Endometrial microvascular endothelial cells (primary cell): Measurements from ENCODE around the gene CPNE7. TPM values are rescaled to one million over a fixed set of nuclear protein-coding genes. Genes with fewer than 3 reads are reported as not detected.

Source experiments
- in situ Hi-C: cut with HindIII; loops from 2 replicates; pipeline ENCODE4 v1.10.0; 2017; ENCODE audit warnings: low sequenced_read_pairs, low pct_unique_long_range_greater_than_20kb; ENCODE audit errors: inconsistent ontology term
- total RNA-seq: library from RNA; depleted of rRNA; stranded (reverse); fragments of >200 nt; gene quantifications from one replicate; pipeline ENCODE4 v1.2.3, GENCODE V29; 2015; ENCODE audit errors: inconsistent ontology term

The CPNE7 gene
- 22.9 TPM for total RNA-seq

- in situ Hi-C loops = no loop called here
Measured at GRCh38 chr16:89575247-89576152, at the start of gene CPNE7. TSS of gene CPNE7 (plus strand) at chr16:89575758. CDS start at chr16:89575898, 140 bp downstream.

GRCh38 chr16:89529097-89529496 is 46.5 kb upstream of the CPNE7 start:
- in situ Hi-C loops = no loop called here

- in situ Hi-C loops = no loop called here
Measured at GRCh38 chr16:89530401-89531381, 44.9 kb upstream of the CPNE7 start.

- in situ Hi-C loops = no loop called here
Measured at GRCh38 chr16:89531821-89532526, 43.6 kb upstream of the CPNE7 start.

- in situ Hi-C loops = no loop called here
Measured at GRCh38 chr16:89534252-89534756, 41.3 kb upstream of the CPNE7 start.

DNA sequence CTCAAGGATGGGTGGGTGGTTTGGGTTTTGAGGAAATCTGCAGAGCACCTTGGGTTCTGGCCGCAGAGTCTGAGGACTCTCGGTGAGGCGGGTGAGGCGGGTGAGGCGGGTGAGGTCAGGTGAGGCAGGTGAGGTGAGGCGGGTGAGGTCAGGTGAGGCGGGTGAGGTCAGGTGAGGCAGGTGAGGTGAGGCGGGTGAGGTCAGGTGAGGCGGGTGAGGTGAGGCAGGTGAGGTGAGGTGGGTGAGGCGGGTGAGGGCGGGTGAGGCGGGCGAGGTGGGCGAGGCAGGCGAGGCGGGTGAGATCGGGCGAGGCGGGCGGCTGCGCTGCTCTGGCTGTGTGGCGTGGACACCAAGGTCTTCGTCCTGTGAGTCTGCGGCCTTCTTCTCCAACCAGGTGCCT is 39.2 kb upstream of the CPNE7 start:
- in situ Hi-C loops = no loop called here

DNA sequence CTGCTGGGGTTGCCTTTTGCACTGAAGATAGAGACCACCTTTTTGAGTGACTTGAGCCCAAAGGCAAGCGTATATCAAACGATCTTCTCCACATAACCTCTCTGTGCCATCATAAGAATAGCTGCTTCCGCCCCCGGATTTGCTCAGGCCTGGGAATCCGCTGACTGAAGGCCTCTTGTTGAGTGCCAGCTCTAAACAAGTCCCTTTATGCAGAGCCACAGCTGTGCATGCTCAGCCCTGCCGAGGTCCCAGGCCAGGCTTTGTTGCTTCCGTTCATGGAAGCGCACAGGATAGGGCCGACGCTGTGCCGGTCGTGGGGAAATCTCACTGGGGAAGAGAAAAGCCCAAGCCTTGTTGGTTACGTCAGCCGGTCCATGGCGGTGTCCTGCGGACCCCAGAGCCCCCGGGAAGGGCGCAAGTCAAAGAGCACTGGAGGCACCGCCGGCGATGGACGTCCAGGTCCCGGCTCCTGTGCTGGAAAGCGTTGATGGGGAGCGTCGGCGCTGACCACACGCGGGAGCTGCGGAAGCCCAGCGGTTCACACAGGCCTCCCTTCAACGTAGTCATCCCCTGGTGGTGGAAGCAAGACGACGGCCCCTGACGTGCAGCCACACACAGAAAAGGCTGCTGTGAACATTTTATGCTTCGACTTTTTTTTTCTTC is 38.5 kb upstream of the CPNE7 start:
- in situ Hi-C loops = no loop called here

- in situ Hi-C loops = no loop called here
Measured at GRCh38 chr16:89537549-89537925, 38.0 kb upstream of the CPNE7 start.

- in situ Hi-C loops = no loop called here
Measured at GRCh38 chr16:89538286-89538685, 37.3 kb upstream of the CPNE7 start.

- in situ Hi-C loops = no loop called here
Measured at GRCh38 chr16:89540557-89540956, 35.0 kb upstream of the CPNE7 start.

- in situ Hi-C loops = no loop called here
Measured at GRCh38 chr16:89541792-89542191, 33.8 kb upstream of the CPNE7 start.

DNA sequence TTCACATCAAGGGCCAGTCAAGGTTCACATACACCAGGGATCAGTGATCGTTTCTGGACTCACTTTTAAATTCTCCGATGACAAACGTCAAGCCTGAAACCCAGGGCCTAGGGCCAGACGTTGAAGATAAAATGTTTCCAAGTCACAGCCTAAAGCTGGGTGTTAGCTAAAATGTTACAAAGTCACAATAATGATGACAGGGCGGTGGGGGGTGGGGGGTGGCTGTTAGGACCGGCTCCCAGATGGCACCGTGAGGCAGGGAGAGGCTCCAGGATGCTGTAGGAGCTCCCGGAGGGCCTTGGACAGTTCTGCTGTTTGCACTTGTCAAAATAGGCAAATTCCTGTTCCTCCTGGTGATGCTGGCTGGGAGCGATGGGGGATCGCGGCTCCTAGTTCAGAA is 31.4 kb upstream of the CPNE7 start:
- in situ Hi-C loops = no loop called here

DNA sequence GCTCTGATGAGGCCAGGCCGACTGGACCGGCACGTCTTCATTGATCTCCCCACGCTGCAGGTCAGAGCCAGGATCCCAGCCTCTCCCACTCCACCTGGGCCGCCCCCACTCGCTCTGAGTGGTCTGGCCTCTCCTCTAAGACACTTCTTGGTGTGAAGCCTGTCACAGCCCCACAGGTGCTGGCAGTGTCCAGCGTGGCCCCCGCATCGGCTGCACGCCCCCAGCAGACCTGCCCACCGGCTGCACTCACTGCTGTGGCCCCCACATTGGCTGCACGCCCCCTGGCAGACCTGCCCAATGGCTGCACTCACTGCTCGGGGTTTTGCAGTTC is 30.9 kb upstream of the CPNE7 start:
- in situ Hi-C loops = no loop called here

GRCh38 chr16:89545044-89545830 is 30.3 kb upstream of the CPNE7 start:
- in situ Hi-C loops = no loop called here

DNA sequence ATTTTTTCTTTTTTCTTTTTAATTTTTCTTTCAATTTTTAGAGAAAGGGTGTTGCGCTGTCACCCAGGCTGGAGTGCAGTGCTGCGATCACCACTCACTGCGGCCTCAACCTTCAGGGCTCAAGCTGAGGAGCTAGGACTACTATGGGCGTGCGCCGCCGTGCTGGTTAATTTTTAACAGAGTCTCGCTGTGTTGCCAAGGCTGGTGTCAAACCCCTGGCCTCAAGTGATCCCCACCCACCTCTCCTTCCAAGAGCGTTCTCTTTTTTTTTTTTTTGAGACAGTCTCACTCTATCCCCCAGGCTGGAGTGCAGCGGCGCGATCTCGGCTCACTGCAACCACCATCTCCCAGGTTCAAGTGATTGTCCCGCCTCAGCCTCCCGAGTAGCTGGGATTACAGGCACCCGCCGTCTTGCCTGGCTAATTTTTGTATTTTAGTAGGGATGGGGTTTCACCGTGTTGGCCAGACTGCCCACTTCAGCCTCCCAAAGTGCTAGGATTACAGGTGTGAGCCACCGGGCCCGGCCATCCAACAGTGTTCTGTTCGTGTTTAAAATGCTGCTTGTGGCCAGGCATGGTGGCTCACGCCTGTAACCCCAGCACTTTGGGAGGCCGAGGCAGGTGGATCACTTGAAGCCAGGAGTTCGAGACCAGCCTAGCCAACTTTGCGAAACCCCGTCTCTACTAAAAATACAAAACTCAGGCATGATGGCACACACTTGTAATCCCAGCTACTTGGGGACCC is 29.6 kb upstream of the CPNE7 start:
- in situ Hi-C loops = no loop called here

DNA sequence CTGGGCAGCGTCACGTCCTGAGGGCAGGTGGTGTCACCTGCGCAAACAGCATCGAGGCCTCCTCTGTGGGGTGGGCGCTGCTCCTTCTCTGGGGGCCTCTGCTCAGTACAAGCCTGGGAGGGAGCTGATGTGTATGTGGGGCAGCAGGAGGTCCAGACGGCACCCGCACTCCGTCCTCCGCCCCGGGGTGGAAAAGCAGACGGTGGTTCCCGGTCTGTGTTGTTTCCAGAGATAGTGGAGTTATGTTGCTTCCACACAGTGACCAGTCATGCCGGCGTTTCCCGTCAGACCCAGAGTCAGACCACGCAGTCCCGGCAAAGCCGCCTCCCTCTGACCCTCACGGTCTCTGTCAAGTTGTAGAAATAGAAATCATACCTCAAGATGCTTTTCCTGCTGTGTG is 28.8 kb upstream of the CPNE7 start:
- in situ Hi-C loops = no loop called here

DNA sequence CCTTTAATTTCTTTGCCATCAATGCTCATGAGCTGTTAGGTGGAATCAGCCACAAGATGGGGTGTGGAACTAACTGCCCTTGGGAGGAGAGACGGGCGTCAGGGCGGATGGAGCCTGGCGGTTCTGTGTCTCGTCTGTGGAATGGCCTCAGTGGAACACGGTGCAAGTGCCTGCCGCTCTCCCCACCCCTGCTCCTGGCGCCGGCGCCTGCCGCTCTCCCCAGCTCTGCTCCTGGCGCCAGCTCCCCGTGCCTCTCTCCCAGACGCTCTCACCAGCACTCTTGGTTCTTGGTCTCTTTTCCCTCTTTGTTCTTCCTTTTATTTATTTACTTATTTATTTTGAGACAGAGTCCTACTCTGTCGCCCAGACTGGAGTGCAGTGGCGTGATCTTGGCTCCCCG is 28.3 kb upstream of the CPNE7 start:
- in situ Hi-C loops = no loop called here
